Loucy (cell line): ENCODE results near the gene IL33.

Source experiments
- CTCF ChIP-seq: fragments of 200-600 bp; sonication (generic); conservative IDR thresholded peaks from 2 replicates; pipeline ENCODE4 v1.5.1; 2014; ENCODE audit warnings: mild to moderate bottlenecking, antibody characterized with exemption, low read length
- EZH2phosphoT487 ChIP-seq: fragments of 200-600 bp; IDR thresholded peaks from 2 replicates; pipeline ENCODE4 v1.6.1; 2018; ENCODE audit warnings: antibody characterized with exemption, mild to moderate bottlenecking, moderate library complexity, borderline replicate concordance

- no peak for TF ChIP-seq CTCF
- no peak for TF ChIP-seq EZH2phosphoT487
These were observed at the start of gene IL33 for GRCh38 chr9:6215562-6215961.
